ENCODE measurements around the gene NACA.

GRCh38 chr12:56718636-56719035 is 6.5 kb downstream of the NACA start:
- TF ChIP-seq CTCF (IDR thresholded peaks at IDR 0.05; ENCODE audit: low read depth, low read length, poor library complexity, severe bottlenecking) (no peak), EZH2phosphoT487 (IDR thresholded peaks at IDR 0.05; ENCODE audit: borderline replicate concordance, low read length) (no peak)
